K562 treated with DMSO at 1 percent for 12 hours (cell line): ENCODE data around the gene AKR1B15. TPM values are rescaled to one million over a fixed set of nuclear protein-coding genes. Genes with fewer than 3 reads are reported as not detected.

ENCODE experiments used
- total RNA-seq: library from RNA; unstranded; fragments of 300-600 nt; gene quantifications from 2 replicates; pipeline ENCODE4 v1.2.3, GENCODE V29; 2022; ENCODE audit not compliant: insufficient read depth

The AKR1B15 gene
- not detected in 2 replicates for total RNA-seq

GRCh38 chr7:134548877-134549276, at the start of gene AKR1B15:
AKR1B15 (plus strand) TSS chr7:134549110; CDS start chr7:134564620, 15,510 bp downstream.

Other genes with a start within 250 kb of the AKR1B15 start
- gene SLC35B4, start 232.2 kb upstream of the AKR1B15 start, total RNA-seq = 3.9 and 14.8 TPM in 2 replicates
- 4.2 and 9.6 TPM in 2 replicates for gene AKR1B1, start 90.0 kb upstream of the AKR1B15 start, total RNA-seq
- gene AKR1B10, start 21.5 kb upstream of the AKR1B15 start, total RNA-seq = not detected in 2 replicates
- 16.4 and 31.5 TPM in 2 replicates for gene BPGM, start 97.7 kb downstream of the AKR1B15 start, total RNA-seq
- not detected in 2 replicates for gene CALD1, start 230.5 kb downstream of the AKR1B15 start, total RNA-seq